GM21619 (cell line): ENCODE measurements around the gene MTFP1.
"Not testable (repeated sequence)": the region's sequence is repeated elsewhere in the genome, so short reads cannot be mapped to it uniquely, and the experiment has no call there.

Experiments used
- ATAC-seq: cut with Tn5 transposase; IDR thresholded peaks from one replicate; pipeline ENCODE4 v1.9.1; 2021; ENCODE audit not compliant: unreplicated experiment

The MTFP1 gene

DNA sequence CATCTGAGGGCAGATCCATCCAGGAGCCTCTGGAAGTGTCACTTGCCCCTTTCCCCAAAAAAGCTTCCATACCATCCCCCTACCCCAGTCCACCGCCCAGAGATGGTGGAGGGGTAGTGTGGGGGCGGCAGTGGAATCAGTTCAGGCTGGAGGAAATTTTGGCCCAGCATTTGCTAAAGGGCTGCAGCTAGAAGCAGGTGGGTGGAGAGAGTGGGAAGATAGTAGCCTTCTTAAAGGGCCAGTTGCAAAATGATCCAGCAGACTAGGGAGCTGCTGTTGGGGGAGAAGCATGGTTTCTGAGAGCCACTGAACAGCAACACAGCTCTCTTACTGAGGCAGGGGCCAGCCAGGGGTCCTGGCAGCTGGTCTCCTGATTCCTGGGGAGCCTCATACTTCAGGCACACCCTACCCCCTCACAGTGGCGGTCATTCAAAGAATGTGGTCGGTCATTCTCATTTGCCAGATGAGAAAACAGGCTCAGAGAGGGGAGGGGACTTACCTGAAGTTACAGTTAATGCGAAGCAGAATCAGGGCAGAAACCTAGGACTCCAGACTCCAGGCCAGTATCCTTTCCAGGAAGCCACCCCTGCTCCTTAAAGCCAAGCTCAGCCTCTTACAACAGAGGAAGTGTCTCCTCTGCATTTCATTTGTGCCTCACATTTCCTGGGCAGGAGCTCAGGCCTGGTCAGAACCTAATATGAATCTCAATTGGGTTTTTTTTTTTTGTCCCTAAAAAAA, 23.4 kb upstream of the MTFP1 start:
- ATAC-seq, result no peak

DNA sequence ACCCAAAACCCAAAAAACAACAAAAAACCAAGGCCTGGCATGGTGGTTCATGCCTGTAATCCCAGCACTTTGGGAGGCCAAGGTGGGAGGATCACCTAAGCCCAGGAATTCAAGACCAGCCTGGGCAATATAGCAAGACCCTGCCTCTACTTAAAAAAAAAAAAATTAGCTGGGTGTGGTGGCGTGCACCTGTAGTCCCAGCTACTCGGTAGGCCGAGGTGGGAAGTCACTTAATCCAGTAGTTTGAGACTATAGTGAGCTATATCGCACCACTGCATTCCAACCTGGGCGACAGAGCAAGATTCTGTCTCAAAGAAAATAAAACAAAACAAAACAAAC, 22.8 kb upstream of the MTFP1 start:
- not testable (repeated sequence) for ATAC-seq

DNA sequence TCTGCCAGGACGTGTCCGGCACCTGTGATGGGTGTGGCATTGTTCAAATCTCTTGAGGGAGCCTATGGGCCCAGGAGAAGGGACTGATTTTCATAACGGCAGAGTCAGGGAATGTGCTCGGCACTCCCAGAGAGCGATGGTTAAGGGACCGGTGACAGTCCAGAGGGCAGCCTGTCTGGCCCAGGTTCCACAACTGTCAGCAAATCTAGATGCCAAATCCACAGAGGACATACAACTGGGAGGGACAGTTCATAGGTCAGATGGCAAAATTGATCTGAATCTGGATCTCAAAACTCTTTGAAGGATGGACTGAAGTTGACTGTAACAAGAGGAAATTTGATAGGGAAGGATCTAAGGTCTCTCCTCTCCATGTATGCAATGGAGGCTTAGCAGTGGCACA, 21.3 kb upstream of the MTFP1 start:
- no peak for ATAC-seq

DNA sequence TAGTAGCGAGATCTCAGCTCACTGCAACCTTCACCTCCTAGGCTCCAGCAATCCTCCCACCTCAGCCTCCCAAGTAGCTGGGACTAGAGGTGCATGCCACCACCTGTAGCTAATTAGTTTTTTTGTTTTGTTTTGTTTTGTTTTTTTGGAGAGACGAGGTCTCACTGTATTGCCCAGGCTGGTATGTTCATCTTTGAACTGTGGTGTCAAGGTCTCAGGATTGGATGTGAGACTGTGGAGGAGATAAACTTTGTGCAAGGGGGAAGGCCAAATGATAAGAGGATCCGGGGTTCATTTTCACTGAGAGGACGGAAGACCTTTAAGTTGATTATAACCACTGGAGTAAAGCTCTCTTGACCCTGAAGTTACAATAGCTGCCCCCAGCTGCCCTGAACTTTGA, 19.8 kb upstream of the MTFP1 start:
- ATAC-seq, result no peak

DNA sequence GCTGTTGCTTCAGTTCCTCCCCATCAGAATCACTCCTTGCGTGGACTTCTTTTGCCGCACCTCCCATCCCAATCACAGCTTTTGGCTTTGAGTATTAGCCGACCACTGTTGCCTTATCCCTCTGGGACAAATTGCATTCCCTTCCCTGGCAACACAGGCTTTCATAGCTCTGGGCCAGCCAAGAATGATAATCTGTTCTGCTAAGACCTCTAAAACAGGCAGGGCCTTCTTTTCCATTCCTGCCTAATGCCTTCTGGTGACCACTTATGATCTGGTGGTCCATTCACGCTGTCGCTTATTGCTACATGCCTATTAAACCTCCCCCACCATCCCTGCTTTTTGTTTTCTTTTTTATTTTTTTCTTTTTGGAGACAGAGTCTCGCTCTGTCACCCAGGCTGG, 19.2 kb upstream of the MTFP1 start:
- ATAC-seq, result no peak

DNA sequence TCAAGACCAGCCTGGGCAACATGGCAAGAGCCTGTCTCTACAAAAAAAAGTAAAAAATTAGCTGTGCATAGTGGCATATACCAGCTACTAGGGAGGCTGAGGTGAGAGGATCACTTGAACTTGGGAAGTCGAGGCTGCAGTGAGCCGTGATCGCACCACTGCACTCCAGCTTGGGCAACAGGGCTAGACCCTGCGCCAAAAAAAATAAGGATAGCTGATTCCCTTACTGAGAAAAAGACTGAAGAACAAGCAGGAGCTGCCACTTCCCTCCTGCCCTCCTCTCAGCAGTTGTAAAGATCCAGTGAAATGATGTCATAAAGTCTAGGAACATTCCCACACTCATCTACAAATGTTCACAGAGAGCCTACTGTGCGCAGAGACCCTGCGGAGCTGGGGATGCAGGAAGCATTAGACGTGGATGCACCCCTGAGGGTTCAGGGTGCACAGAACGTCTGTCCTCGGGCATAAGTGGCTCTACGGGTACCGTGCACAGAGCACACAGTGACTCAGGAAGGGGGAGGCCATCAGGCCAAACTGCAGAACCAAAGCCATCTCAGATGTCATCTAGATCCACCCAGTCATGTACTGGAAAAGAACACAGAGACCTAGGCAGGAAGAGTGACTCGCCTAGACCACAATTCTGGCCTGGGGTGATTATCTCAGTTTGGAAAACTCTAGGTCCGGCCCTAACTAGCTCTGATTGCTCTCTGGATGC, 17.0 kb upstream of the MTFP1 start:
- no peak for ATAC-seq

DNA sequence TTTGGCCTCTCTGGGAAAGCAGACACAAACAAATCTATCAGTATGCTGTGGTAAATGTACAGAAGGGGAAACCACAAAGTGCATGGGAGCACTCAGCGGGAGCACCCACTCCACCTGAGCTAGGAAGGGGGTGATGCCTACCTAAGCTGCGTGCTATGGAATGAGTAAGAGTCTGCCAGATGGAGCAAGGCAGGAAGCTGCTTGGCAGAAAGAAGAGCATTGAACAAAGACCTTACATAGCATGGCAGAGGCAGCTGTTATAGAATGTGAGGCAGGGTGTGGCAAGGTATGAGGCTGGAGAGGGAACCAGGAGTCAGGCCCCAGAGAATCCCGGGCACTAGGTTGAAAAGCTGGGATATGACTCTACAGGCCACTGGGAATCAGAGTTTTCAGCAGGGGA, 13.8 kb upstream of the MTFP1 start:
- ATAC-seq, result no peak

DNA sequence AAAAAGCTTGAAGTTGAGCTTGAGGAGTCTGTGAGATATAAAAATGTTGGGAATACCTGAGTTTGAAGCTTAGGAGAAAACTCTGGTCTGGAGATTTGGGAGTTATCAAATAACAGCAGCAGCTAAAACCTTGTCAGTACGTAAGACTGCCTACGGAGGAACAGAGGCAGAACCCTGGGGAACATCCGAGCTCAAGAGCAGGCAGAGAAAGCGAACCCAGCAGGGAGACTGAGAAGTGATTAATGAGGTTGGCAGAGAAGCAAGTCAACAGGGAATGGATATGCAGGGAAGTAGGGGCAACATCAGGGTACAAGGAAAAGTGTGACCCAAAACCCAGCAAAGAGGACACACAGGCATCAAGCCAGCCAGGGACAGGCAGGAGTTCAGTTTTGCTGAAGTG, 12.6 kb upstream of the MTFP1 start:
- ATAC-seq, result no peak

DNA sequence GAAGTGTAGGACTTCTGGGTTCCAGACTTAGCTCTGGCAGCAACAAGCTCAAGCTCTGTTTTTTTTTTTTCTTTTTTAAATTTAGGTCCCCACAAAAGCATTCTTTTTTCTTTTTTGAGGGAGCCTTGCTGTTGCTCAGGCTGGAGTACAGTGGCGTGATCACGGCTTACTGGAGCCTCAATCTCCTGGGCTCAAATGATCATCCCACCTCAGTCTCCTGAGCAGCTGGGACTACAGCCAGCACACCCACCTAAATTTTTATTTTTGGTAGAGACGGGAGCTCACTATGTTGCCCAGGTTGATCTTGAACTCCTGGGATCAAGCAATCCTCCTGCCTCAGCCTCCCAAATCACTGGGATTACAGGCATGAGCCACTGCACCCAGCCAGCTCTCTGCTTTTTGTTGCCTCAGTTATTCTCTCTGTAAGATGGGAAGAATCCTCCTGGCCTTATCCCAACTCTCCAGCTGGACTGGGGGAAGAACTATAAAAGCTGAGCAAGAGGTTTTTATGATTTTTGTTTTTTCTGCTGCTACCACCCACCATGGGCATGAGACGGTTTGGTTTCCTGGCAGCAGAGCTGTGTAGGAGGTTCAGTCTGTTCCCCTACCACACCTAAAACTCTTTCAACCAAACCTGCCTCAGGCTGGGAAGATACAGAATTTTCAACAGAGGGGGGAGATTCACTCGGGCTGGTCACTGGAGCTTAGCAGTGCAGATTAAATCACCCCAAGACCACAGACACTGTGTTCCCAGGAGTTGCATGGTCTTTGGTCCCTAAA, 11.6 kb upstream of the MTFP1 start:
- no peak for ATAC-seq

DNA sequence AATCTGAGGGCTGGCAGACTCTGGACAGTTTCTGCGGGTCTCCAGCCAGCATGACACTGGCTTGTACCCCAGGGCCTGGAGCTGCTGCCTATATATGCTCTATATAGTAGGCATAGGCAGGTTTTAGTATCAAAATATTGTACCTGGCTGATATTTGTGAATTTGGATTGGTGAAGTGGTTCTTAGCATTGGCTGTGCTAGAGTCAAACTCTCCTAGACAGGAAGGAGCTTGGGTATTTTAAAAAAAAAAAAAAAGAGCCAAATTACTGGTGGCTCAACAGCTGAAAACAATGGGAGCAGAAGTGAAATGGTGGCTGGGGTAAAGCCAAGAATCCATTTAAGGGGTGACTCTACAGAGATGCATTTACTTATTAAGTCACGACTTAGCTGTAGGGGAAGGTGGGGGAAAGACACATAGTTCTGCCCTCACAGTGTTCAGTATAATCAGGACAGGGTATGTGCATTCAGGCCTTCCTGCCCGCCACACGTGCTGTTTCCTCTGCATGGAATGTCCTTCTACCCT, 11.0 kb upstream of the MTFP1 start:
- ATAC-seq, result no peak

DNA sequence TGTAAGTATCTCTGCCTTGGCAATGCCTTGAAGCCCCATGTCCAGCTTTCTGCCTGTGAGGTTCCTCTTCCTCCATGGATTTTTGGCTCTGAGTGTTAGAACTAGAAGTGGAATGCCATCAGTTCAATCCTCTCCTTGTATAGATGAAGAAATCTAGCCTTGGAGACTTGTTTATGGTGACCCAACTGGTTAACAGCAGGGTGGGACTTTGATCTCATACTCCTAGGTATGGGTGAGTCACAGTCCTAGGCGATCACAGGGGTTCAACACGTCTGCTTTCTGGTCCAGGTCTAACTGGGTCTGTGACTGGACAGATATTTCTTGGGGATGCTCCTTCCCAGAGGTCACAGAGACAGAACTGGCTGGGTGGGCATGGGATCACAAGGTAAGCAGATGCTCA, 9.2 kb upstream of the MTFP1 start:
- ATAC-seq, result no peak

DNA sequence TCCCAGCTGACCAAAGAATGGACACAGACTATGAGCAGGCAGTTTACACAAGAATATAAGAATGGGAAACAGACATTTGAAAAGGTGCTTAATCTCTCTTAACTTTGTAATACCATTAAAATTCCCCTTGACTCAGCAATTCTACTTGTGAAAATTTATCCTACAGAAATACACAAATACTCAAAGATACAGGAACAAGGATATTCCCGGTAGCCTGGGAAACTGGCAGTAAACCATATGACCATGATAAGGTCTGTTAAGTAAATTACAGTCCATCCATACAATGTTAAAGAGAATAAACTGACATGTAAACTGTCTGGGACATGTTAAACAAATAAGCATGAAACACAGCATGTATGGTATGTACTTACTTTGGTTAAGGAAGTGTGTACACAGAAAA, 8.7 kb upstream of the MTFP1 start:
- no peak for ATAC-seq

DNA sequence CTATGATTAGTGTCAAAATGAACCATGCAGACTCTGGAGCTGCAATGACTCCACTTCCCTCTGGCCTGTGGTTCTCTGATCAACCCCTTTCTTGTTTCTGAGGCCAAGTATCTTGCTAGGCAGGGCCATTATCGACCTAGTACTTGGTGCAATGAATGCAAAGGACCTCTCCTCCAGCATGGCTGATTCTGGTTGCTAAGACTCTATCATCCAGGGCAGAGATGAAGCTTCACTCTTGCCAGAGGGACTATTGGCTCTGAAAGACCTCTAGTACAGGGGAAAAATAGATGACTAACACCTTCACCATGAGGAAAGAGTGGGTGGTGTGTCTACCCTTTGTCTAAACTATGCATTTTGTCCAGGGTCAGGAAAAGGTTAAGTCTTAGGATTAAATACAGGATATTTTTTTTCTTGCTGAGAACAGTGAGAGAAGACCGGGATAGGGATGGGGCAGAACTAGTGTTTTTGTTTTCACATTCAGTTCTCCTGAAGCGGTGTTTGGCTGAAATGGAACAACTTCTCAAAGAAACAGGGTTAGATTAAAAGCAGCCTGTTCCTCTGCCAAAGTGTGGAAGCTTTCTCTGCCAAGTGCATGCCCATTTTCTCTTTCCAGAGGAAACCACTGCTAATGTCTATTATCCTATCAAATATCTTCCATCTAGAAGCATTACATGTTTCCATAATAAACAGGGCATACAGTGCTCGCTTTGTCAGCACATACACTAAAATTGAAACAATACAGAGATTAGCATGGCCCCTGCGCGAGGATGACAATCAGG, 5.0 kb upstream of the MTFP1 start:
- no peak for ATAC-seq

DNA sequence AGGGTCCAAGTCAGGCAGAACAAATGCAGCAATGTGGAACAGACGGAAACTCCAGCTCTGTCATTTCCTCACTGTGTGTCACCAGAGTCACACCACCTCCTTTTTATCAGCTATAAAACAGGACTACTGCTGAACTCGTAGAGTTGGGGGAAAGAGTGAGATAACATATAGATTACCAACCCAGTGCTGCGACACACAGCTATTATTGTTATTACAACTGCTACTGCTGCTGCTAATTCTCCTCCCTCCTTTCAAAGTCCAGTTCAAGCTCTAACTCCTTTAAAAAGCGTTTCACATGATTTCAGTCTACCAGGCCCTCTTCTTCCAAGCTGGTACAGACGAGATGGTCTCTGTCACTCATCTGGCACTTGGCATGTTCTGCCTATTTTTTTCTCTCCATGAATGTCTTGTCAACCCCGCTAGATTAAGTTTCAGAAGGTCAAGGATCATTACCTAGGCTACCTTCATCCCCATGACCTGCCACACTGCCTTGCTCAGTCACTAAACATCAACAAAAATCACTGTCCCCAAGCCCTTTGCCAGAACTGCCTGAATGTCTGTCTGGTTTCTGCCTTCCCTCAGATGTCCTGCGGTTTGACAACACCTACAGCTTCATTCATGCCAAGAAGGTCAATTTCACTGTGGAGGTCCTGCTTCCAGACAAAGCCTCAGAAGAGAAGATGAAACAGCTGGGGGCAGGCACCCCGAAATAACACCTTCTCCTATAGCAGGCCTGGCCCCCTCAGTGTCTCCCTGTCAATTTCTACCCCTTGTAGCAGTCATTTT, 3.7 kb upstream of the MTFP1 start:
- ATAC-seq, result no peak

DNA sequence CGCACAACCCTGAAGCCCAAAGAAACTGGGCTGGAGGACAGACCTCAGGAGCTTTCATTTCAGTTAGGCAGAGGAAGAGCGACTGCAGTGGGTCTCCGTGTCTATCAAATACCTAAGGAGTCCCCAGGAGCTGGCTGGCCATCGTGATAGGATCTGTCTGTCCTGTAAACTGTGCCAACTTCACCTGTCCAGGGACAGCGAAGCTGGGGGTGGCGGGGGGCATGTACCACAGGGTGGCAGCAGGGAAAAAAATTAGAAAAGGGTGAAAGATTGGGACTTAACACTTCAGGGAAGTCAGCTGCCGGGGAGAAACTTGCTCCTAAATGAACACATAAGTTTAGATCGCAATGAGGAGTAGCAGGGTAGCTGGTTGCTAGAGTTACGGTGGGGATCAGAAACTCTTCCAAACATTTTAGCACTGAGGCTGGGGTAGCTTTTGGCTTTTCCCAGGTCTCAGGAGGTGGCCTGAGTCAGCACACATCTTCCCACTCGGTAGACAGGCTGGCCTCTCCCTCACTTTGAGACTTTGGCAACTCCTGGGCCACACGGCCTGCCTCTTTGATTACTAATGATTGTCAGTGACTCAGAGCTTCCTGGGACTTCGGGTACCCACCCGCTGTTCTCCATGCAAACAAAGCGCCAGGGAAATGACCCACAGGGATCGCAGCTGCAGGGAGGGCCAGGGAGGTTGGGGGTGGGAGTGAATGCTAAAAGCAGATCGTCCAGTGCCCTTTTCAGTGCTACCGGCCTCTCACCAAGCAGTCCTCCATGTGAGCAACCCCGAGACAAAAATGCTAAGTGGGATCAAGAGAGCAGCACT, 2.9 kb upstream of the MTFP1 start:
- no peak for ATAC-seq

DNA sequence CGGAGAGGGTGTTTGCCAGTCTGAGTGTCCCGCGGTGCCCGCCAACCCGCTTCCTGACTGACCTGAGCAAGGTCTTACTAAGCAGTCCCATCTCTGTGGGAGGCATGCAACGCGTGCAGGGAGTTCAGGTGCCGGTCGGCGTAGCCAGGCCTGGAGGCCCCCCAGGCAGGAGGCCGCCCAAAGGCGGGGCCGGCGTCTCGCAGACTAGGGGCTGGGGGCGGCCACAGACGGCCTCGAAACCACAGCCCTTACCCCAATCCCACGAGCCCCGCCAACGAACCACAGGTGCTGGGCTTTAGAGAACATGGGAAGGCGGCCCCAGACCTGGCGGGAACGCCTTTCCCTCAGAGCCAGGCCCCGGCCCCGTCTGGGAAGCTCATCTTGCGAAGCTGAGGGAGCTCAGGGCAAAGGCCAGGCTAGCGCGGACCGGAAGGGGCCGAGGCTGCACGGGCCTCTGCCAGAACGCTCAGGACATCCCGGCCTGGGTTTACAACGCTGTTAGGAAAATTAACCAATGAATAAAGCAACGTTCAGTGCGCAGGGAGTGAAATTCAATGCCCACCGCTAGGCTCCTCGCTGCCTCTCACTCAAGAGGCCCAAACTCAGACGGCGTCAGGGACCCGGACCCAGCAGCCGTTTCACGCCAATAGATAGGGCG, 2.1 kb upstream of the MTFP1 start:
- peak; percentile 22 for ATAC-seq

DNA sequence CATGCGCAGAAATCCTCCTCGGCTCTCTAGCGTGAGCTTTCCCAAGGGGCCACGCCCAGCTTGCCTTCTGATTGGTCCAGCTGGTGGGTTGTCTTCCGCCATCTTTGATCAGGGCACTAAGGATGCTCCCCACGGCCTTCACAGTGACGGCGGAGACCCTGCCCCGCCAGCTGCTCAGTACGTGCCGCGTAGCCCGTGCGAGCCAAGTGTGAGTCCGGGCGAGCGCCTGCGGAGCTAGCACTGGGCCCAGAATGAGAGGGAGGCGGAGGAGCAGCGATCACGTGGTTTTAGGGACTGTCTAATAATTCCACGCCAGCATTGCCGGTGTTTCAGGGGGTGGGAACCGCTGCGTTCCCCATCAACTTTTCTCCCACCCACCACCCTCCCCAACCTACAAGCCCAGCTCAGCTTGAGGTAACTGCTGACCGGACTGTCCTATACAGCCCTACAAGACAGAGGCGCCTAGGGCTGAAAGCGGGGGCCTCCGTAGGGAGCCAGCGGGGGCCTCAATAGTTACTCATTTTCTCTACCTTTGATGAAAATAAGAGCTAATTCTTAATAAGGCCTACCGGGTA, 1.5 kb upstream of the MTFP1 start:
- ATAC-seq, result peak; percentile 76

DNA sequence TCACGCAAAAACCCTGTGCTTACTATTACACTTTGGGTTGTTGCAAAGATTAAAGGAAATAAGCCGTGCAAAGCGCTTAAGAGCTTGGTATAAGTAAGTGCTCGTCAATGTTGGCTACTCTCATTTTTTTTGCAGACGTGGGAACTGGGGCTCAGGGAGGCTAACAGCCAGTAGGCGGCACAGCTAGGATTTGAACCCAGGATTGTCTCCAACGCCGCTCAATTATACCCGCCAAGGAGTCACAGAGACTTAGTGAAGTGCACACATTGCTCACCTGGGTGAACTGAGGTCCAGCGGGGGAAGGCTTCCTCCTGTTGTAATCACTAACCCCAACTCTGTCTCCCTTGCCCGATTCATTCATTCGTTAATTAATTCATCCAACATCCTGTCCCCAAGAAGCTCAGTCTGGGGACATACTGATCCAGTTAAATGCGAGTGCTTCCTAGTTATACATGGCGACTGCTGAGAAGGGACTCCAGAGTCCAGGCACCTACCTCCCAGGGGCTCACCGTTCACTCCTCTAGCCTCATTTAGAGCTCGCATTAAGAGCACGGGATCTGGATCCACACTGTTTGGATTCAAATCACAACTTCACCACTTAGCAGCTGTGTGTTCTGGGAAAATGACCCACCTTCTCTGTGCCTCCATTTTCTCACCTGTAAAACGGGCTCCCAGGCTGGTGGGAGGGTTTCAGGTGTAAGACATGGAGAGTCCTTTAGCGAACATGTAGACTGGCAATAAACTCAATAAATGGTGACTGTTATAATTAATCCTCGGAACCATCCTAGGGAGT, 838 bp upstream of the MTFP1 start:
- ATAC-seq, result no peak
